Measurements from ENCODE around the gene NAV2. TPM values are rescaled to one million over a fixed set of nuclear protein-coding genes. Genes with fewer than 3 reads are reported as not detected.
A peak's percentile ranks its signal among the peaks of the same experiment; 100 is the strongest.
"Not testable (repeated sequence)": the region's sequence is repeated elsewhere in the genome, so short reads cannot be mapped to it uniquely, and the experiment has no call there.

The NAV2 gene
- total RNA-seq, 1 donor from 2014 or later: 31.4 TPM

DNA sequence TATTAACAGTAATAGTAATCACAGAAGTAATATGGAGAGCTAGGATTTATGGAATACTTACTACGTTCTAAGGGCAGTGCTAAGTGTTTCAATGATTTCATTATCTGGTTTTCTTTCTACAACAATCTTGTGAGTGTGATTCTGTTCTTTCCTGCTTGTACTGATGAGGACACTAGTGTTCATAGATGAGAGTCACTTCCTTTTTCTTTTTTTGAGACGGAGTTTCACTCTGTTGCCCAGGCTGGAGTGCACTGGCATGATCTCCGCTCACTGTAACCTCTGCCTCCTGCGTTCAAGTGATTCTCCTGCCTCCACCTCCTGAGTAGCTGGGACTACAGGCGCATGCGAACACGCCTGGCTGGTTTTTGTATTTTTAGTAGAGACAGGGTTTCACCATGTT lies 366.2 kb downstream of the NAV2 start:
- Mint-ChIP-seq H3K4me3 (ENCODE audit: unreplicated experiment) (no peak overlapping the region), H3K27me3 (ENCODE audit: unreplicated experiment) (no peaks in the 10 kb centered on the region), H3K9me3 (ENCODE audit: unreplicated experiment) (no peaks in the 10 kb centered on the region), H3K27ac (ENCODE audit: unreplicated experiment) (no peak overlapping the region), H3K36me3 (ENCODE audit: unreplicated experiment) (peaks cover 72% of the 10 kb centered on the region), H3K4me1 (ENCODE audit: unreplicated experiment) (peaks cover 4% of the 10 kb centered on the region)
- DNase-seq (ENCODE audit: extremely low spot score, unreplicated experiment): no peak
- TF ChIP-seq, protein P1, sequence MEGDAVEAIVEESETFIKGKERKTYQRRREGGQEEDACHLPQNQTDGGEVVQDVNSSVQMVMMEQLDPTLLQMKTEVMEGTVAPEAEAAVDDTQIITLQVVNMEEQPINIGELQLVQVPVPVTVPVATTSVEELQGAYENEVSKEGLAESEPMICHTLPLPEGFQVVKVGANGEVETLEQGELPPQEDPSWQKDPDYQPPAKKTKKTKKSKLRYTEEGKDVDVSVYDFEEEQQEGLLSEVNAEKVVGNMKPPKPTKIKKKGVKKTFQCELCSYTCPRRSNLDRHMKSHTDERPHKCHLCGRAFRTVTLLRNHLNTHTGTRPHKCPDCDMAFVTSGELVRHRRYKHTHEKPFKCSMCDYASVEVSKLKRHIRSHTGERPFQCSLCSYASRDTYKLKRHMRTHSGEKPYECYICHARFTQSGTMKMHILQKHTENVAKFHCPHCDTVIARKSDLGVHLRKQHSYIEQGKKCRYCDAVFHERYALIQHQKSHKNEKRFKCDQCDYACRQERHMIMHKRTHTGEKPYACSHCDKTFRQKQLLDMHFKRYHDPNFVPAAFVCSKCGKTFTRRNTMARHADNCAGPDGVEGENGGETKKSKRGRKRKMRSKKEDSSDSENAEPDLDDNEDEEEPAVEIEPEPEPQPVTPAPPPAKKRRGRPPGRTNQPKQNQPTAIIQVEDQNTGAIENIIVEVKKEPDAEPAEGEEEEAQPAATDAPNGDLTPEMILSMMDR (IDR thresholded peaks at IDR 0.05): no peak

DNA sequence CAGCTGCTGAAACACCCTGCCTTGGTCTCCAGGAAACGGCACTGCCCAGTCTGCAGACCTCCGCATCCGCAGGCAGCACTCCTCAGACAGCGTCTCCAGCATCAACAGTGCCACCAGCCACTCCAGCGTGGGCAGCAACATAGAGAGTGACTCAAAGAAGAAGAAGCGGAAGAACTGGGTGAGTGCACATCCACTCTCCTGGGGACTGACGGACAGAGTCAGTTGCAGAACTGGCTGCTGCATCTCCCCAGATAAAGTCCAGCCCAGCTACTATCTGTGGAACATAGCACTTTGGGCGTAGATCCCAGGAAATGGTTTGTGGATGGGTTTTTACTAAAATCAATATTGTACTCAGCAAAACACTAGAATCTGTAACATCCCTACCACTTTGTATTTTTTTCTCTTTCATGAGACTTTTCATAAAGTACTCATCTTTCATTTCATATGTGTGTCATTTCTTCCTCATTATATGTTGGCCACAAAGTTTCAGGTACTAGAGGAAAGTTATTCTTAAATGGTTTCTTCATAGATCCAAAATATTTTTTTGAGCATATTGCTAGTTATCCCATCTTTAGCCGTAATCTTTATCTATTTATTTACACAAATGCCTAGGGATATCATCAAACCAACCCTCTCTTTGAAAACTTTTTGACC lies 367.5 kb downstream of the NAV2 start:
- peaks cover 6% of the 10 kb centered on the region for H3K4me1 Mint-ChIP-seq (ENCODE audit: unreplicated experiment)
- no peak overlapping the region for H3K4me3 Mint-ChIP-seq (ENCODE audit: unreplicated experiment)
- TF ChIP-seq, protein P1 (IDR thresholded peaks at IDR 0.05): no peak
- no peaks in the 10 kb centered on the region for H3K9me3 Mint-ChIP-seq (ENCODE audit: unreplicated experiment)
- no peaks in the 10 kb centered on the region for H3K27me3 Mint-ChIP-seq (ENCODE audit: unreplicated experiment)
- no peak for DNase-seq (ENCODE audit: extremely low spot score, unreplicated experiment)
- peaks cover 69% of the 10 kb centered on the region for H3K36me3 Mint-ChIP-seq (ENCODE audit: unreplicated experiment)
- no peak overlapping the region for H3K27ac Mint-ChIP-seq (ENCODE audit: unreplicated experiment)

DNA sequence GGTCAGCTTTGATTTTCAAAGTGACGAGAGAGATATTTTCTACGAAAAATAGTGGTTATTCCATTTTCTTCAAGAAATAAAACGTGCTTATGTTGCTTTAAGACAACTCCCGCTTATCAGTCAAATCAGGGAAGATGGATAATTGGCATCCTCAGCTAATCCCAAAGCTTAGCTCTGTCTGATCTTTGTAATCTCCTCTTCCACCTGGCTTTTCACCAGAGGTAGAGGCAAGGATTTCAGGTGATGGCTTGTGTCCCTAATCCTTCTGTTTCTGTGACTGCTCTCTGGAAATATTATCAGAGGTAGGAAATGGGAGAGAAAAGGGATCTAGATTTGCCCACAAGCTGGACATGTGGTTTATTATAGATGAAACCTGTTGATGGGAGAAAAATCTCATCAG lies 368.7 kb downstream of the NAV2 start:
- Mint-ChIP-seq H3K36me3 (ENCODE audit: unreplicated experiment) (peaks cover 71% of the 10 kb centered on the region), H3K27me3 (ENCODE audit: unreplicated experiment) (no peaks in the 10 kb centered on the region)
- TF ChIP-seq, protein P1 (IDR thresholded peaks at IDR 0.05): no peak

GRCh38 chr11:20083877-20084276 lies 371.2 kb downstream of the NAV2 start:
- H3K27ac Mint-ChIP-seq (ENCODE audit: unreplicated experiment); H3K4me3 Mint-ChIP-seq (ENCODE audit: unreplicated experiment); H3K27me3 Mint-ChIP-seq (ENCODE audit: unreplicated experiment); H3K9me3 Mint-ChIP-seq (ENCODE audit: unreplicated experiment); DNase-seq (ENCODE audit: extremely low spot score, unreplicated experiment): not testable (repeated sequence)
- H3K4me1 Mint-ChIP-seq (ENCODE audit: unreplicated experiment): peaks cover 39% of the 10 kb centered on the region
- H3K36me3 Mint-ChIP-seq (ENCODE audit: unreplicated experiment): peaks cover 55% of the 10 kb centered on the region

More for the DNA sequence above, 368.7 kb downstream of the NAV2 start:
- Mint-ChIP-seq H3K4me3 (ENCODE audit: unreplicated experiment) (no peak overlapping the region), H3K4me1 (ENCODE audit: unreplicated experiment) (peaks cover 16% of the 10 kb centered on the region), H3K9me3 (ENCODE audit: unreplicated experiment) (no peaks in the 10 kb centered on the region), H3K27ac (ENCODE audit: unreplicated experiment) (no peak overlapping the region)
- no peak for DNase-seq (ENCODE audit: extremely low spot score, unreplicated experiment)

GRCh38 chr11:20084921-20085814 lies 372.5 kb downstream of the NAV2 start:
- Mint-ChIP-seq H3K4me1 (ENCODE audit: unreplicated experiment) (peaks cover 52% of the 10 kb centered on the region), H3K36me3 (ENCODE audit: unreplicated experiment) (peaks cover 45% of the 10 kb centered on the region), H3K27me3 (ENCODE audit: unreplicated experiment) (no peaks in the 10 kb centered on the region), H3K4me3 (ENCODE audit: unreplicated experiment) (no peak overlapping the region), H3K9me3 (ENCODE audit: unreplicated experiment) (no peaks in the 10 kb centered on the region), H3K27ac (ENCODE audit: unreplicated experiment) (peak overlapping the region; percentile 11)
- TF ChIP-seq, protein P1 (IDR thresholded peaks at IDR 0.05): no peak
- DNase-seq (ENCODE audit: extremely low spot score, unreplicated experiment): no peak

Measured in osteocyte (in vitro differentiated cells).